Panc1 (cell line): ENCODE data around the gene MAMSTR.

Experiments used
- POLR2AphosphoS5 ChIP-seq: IDR thresholded peaks from 2 replicates; pipeline ENCODE4 v1.6.1; 2012; ENCODE audit warnings: mild to moderate bottlenecking, low read depth, low read length, moderate library complexity
- TF ChIP-seq, protein P1 (sequence below): fragments of 450-650 bp; IDR thresholded peaks from 2 replicates; pipeline ENCODE4 v1.5.1; 2017; ENCODE audit warnings: mild to moderate bottlenecking
- TF ChIP-seq, protein P2 (sequence below), 2 experiments: IDR thresholded peaks; 2 replicates each; pipeline ENCODE4 v1.6.1; 2011 to 2012; ENCODE audit warnings: low read depth in 2 of 2, control low read depth in 1 of 2, low read length in 1 of 2, mild to moderate bottlenecking in 1 of 2, moderate library complexity in 1 of 2; ENCODE audit not compliant: insufficient read depth in 1 of 2

DNA sequence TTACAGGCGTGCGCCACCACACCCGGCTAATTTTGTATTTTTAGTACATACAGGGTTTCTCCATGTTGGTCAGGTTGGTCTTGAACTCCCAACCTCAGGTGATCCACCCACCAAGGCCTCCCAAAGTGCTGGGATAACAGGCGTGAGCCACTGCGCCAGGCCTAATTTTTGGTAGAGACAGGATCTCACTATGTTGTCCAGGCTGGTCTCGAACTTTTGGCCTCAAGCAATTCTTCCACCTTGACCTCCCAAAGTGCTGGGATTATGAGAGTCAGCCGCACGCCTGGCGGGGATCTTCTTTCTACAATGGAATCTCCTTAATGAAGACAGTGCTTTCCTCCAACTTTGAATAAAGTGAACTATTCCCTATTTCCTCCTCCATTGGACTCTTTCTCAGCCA, 15.1 kb upstream of the MAMSTR start:
- TF ChIP-seq, protein P1, sequence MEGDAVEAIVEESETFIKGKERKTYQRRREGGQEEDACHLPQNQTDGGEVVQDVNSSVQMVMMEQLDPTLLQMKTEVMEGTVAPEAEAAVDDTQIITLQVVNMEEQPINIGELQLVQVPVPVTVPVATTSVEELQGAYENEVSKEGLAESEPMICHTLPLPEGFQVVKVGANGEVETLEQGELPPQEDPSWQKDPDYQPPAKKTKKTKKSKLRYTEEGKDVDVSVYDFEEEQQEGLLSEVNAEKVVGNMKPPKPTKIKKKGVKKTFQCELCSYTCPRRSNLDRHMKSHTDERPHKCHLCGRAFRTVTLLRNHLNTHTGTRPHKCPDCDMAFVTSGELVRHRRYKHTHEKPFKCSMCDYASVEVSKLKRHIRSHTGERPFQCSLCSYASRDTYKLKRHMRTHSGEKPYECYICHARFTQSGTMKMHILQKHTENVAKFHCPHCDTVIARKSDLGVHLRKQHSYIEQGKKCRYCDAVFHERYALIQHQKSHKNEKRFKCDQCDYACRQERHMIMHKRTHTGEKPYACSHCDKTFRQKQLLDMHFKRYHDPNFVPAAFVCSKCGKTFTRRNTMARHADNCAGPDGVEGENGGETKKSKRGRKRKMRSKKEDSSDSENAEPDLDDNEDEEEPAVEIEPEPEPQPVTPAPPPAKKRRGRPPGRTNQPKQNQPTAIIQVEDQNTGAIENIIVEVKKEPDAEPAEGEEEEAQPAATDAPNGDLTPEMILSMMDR, result no peak
- TF ChIP-seq, protein P2, sequence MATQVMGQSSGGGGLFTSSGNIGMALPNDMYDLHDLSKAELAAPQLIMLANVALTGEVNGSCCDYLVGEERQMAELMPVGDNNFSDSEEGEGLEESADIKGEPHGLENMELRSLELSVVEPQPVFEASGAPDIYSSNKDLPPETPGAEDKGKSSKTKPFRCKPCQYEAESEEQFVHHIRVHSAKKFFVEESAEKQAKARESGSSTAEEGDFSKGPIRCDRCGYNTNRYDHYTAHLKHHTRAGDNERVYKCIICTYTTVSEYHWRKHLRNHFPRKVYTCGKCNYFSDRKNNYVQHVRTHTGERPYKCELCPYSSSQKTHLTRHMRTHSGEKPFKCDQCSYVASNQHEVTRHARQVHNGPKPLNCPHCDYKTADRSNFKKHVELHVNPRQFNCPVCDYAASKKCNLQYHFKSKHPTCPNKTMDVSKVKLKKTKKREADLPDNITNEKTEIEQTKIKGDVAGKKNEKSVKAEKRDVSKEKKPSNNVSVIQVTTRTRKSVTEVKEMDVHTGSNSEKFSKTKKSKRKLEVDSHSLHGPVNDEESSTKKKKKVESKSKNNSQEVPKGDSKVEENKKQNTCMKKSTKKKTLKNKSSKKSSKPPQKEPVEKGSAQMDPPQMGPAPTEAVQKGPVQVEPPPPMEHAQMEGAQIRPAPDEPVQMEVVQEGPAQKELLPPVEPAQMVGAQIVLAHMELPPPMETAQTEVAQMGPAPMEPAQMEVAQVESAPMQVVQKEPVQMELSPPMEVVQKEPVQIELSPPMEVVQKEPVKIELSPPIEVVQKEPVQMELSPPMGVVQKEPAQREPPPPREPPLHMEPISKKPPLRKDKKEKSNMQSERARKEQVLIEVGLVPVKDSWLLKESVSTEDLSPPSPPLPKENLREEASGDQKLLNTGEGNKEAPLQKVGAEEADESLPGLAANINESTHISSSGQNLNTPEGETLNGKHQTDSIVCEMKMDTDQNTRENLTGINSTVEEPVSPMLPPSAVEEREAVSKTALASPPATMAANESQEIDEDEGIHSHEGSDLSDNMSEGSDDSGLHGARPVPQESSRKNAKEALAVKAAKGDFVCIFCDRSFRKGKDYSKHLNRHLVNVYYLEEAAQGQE (IDR thresholded peaks at IDR 0.05; ENCODE audit: insufficient read depth in 1 of 2, low read depth in 2 of 2, low read length in 1 of 2), result no peak
- TF ChIP-seq POLR2AphosphoS5, result no peak
